T-cell (primary cell): Measurements from ENCODE around the gene HLA-DOB. TPM values are rescaled to one million over a fixed set of nuclear protein-coding genes. Genes with fewer than 3 reads are reported as not detected.
A peak's percentile ranks its signal among the peaks of the same experiment; 100 is the strongest.
"Not testable (repeated sequence)": the region's sequence is repeated elsewhere in the genome, so short reads cannot be mapped to it uniquely, and the experiment has no call there.

Source experiments
- ATAC-seq, 4 experiments: fragments of 200-7000 bp in 3 of 4; fragments of 150-1000 bp in 1 of 4; cut with Tn5 transposase; replicated peaks in 1 of 4; 1 replicate in 3 of 4; 2 replicates in 1 of 4; pipeline ENCODE4 v1.10.0; 2021; ENCODE audit warnings: moderate library complexity in 3 of 4, mild to moderate bottlenecking in 2 of 4, moderate number of reproducible peaks in 1 of 4
- CTCF ChIA-PET, 2 donors: fragments of 300-600 bp; sonication (Branson Sonifier 250); formaldehyde crosslinking; loops; one replicate each; lab custom pipeline; 2022; ENCODE audit warnings: antibody characterized with exemption in 2 of 2; lab: Charles Lee
- POLR2A ChIA-PET, 2 donors: fragments of 300-600 bp; sonication (Branson Sonifier 250); formaldehyde crosslinking; loops; one replicate each; lab custom pipeline; 2022; ENCODE audit warnings: antibody characterized with exemption in 2 of 2; lab: Charles Lee
- DNase-seq, 35 experiments: peaks; one replicate each; pipeline versions ENCODE4 v3.0.0 to v3.0.0-alpha.2; 2013 to 2023
- H3K27ac ChIP-seq: one replicate; pipeline ENCODE4 v1.5.1; 2013; ENCODE audit warnings: low read length
- H3K27me3 ChIP-seq, 2 experiments: replicated peaks in 1 of 2; 1 replicate in 1 of 2; 2 replicates in 1 of 2; pipeline versions ENCODE4 v1.6.1 to v1.7.0; 2013; ENCODE audit warnings: low read length in 1 of 2, mixed read lengths in 1 of 2; ENCODE audit not compliant: control insufficient read depth in 2 of 2, insufficient read depth in 2 of 2; ENCODE audit errors: extremely low read depth in 1 of 2
- H3K36me3 ChIP-seq, 2 donors: 1 replicate in 1 of 2; 2 replicates in 1 of 2; pipeline versions ENCODE4 v1.6.1 to v1.7.0; 2013; ENCODE audit warnings: low read length in 1 of 2; ENCODE audit not compliant: control insufficient read depth in 2 of 2, insufficient read depth in 1 of 2; ENCODE audit errors: extremely low read depth in 1 of 2
- H3K4me1 ChIP-seq, 2 experiments: 1 replicate in 1 of 2; 2 replicates in 1 of 2; pipeline versions ENCODE4 v1.6.1 to v1.7.0; 2013; ENCODE audit warnings: low read length in 2 of 2, mixed read lengths in 1 of 2; ENCODE audit not compliant: insufficient read depth in 2 of 2, control insufficient read depth in 1 of 2; ENCODE audit errors: extremely low read depth in 1 of 2
- H3K4me3 ChIP-seq, 2 donors: 1 replicate in 1 of 2; 2 replicates in 1 of 2; pipeline versions ENCODE4 v1.5.1 to v1.7.0; 2013; ENCODE audit warnings: mild to moderate bottlenecking in 2 of 2, low read length in 1 of 2, moderate library complexity in 1 of 2; ENCODE audit not compliant: control insufficient read depth in 1 of 2; ENCODE audit errors: extremely low read depth in 1 of 2
- H3K9me3 ChIP-seq: 2 replicates; pipeline ENCODE4 v1.7.0; 2013
- H3K27ac Mint-ChIP-seq, 2 donors: one replicate each; pipeline ENCODE4 v1.8.0; 2020 to 2021; ENCODE audit warnings: mild to moderate bottlenecking in 2 of 2, mixed read lengths in 2 of 2
- H3K27me3 Mint-ChIP-seq, 2 donors: one replicate each; pipeline ENCODE4 v1.8.0; 2021 to 2022; ENCODE audit warnings: mixed read lengths in 2 of 2
- H3K36me3 Mint-ChIP-seq: one replicate; pipeline ENCODE4 v1.8.0; 2021; ENCODE audit warnings: mixed read lengths
- H3K4me1 Mint-ChIP-seq, 3 donors: one replicate each; pipeline ENCODE4 v1.8.0; 2020 to 2022; ENCODE audit warnings: mixed read lengths in 3 of 3, mild to moderate bottlenecking in 1 of 3
- H3K4me3 Mint-ChIP-seq, 3 donors: one replicate each; pipeline ENCODE4 v1.8.0; 2020 to 2022; ENCODE audit warnings: mild to moderate bottlenecking in 3 of 3, mixed read lengths in 3 of 3, moderate library complexity in 3 of 3
- H3K9me3 Mint-ChIP-seq, 3 donors: one replicate each; pipeline ENCODE4 v1.8.0; 2020 to 2022; ENCODE audit warnings: mixed read lengths in 3 of 3
- WGBS: methylation state at CpG from one replicate; pipeline ENCODE4 v1.1.5; 2013; ENCODE audit warnings: missing lambda C conversion rate; ENCODE audit not compliant: insufficient coverage; 5-methylcytosine and 5-hydroxymethylcytosine counted together
- total RNA-seq, 35 experiments: library from RNA in 6 of 35; stranded (reverse) in 6 of 35; fragments of 120-200 nt in 1 of 35; gene quantifications; one replicate each; pipeline versions ENCODE4 v1.2.1 to v1.2.4 and lab custom pipeline; 2013 to 2026

HLA-DOB gene
- total RNA-seq, 5 donors from 2014 or later (not counting 1 experiment from before 2014, with no cell fraction given): 3.3 to 8.2 (median 3.9) TPM

GRCh38 chr6:32815996-32816395, 806 bp downstream of the HLA-DOB start:
- H3K36me3 Mint-ChIP-seq: no peaks in the 10 kb centered on the region
- Histone ChIP-seq H3K4me3 (no peak overlapping the region), H3K27me3 (no peaks in the 10 kb centered on the region), H3K27ac (no peak overlapping the region), H3K36me3 (no peaks in the 10 kb centered on the region), H3K9me3 (no peaks in the 10 kb centered on the region), H3K4me1 (no peaks in the 10 kb centered on the region)
- peak overlapping the region in 1 of 3 donors; percentile 60 for H3K4me3 Mint-ChIP-seq
- H3K27ac Mint-ChIP-seq: no peak overlapping the region
- ATAC-seq: no peak
- no peaks in the 10 kb centered on the region for H3K9me3 Mint-ChIP-seq
- DNase-seq: no peak
- H3K27me3 Mint-ChIP-seq: peaks cover 0 to 4% of the 10 kb centered on the region in 2 donors
- WGBS: no CpG with 5 or more reads among the region's 2 CpGs
- ChIA-PET POLR2A (no interaction called here), CTCF (no interaction called here)
- peaks cover 3 to 8% (median 4%) of the 10 kb centered on the region in 3 donors for H3K4me1 Mint-ChIP-seq

- H3K4me3 ChIP-seq: no peak overlapping the region
- H3K9me3 ChIP-seq: no peaks in the 10 kb centered on the region
- H3K36me3 Mint-ChIP-seq: no peaks in the 10 kb centered on the region
- no peak for ATAC-seq
- no peak for DNase-seq
- H3K36me3 ChIP-seq: no peaks in the 10 kb centered on the region
- H3K27ac Mint-ChIP-seq: peak overlapping the region in 1 of 2 donors; percentile 44
- no peak overlapping the region for H3K27ac ChIP-seq
- peaks cover 3 to 8% (median 4%) of the 10 kb centered on the region in 3 donors for H3K4me1 Mint-ChIP-seq
- WGBS: 48% methylated on average over 4 of the region's 5 CpGs
- H3K4me3 Mint-ChIP-seq: no peak overlapping the region
- no peaks in the 10 kb centered on the region for H3K4me1 ChIP-seq
- H3K9me3 Mint-ChIP-seq: no peaks in the 10 kb centered on the region
- H3K27me3 ChIP-seq: no peaks in the 10 kb centered on the region
- CTCF ChIA-PET: no interaction called here
- H3K27me3 Mint-ChIP-seq: peaks cover 0 to 9% of the 10 kb centered on the region in 2 donors
- POLR2A ChIA-PET: no interaction called here
These were observed 1.7 kb downstream of the HLA-DOB start for GRCh38 chr6:32815115-32815514.

- no peak overlapping the region for H3K4me3 ChIP-seq
- H3K9me3 ChIP-seq: no peaks in the 10 kb centered on the region
- H3K27me3 Mint-ChIP-seq: peaks cover 0 to 10% of the 10 kb centered on the region in 2 donors
- H3K27ac Mint-ChIP-seq: no peak overlapping the region
- no peak for DNase-seq
- ChIA-PET CTCF (no interaction called here), POLR2A (no interaction called here)
- H3K9me3 Mint-ChIP-seq: no peaks in the 10 kb centered on the region
- no peak overlapping the region for H3K27ac ChIP-seq
- peaks cover 3 to 8% (median 4%) of the 10 kb centered on the region in 3 donors for H3K4me1 Mint-ChIP-seq
- H3K36me3 ChIP-seq: no peaks in the 10 kb centered on the region
- H3K36me3 Mint-ChIP-seq: no peaks in the 10 kb centered on the region
- WGBS: 80% methylated on average over 1 of the region's 2 CpGs
- ATAC-seq: no peak
- H3K27me3 ChIP-seq: no peaks in the 10 kb centered on the region
- H3K4me3 Mint-ChIP-seq: no peak overlapping the region
- H3K4me1 ChIP-seq: no peaks in the 10 kb centered on the region
These were observed 2.7 kb downstream of the HLA-DOB start for GRCh38 chr6:32814145-32814544.

- Histone ChIP-seq H3K4me3 (no peak overlapping the region), H3K27ac (no peak overlapping the region), H3K9me3 (no peaks in the 10 kb centered on the region), H3K36me3 (no peaks in the 10 kb centered on the region), H3K4me1 (peaks cover 0 to 5% of the 10 kb centered on the region in 2 experiments), H3K27me3 (peaks cover 0 to 9% of the 10 kb centered on the region in 2 experiments)
- H3K4me3 Mint-ChIP-seq: no peak overlapping the region
- peaks cover 0 to 5% (median 4%) of the 10 kb centered on the region in 3 donors for H3K4me1 Mint-ChIP-seq
- POLR2A ChIA-PET: interaction anchor here in 1 of 2 donors (0.5 kb wide), 1 partner anchor 29 kb away, joined by 7 read pairs; the partner anchor contains the start of gene TAP2
- ATAC-seq: no peak
- H3K36me3 Mint-ChIP-seq: no peaks in the 10 kb centered on the region
- CTCF ChIA-PET: interaction anchor here in 1 of 2 donors (0.6 kb wide), 1 partner anchor 144 kb away, joined by 3 read pairs; no protein-coding TSS in a partner anchor
- DNase-seq: no peak
- WGBS: no CpG with 5 or more reads among the region's 1 CpG
- peaks cover 16 to 44% of the 10 kb centered on the region in 2 donors for H3K27me3 Mint-ChIP-seq
- no peaks in the 10 kb centered on the region for H3K9me3 Mint-ChIP-seq
- no peak overlapping the region for H3K27ac Mint-ChIP-seq
These were observed 7.6 kb downstream of the HLA-DOB start for GRCh38 chr6:32809171-32809570.

- POLR2A ChIA-PET: no interaction called here
- Histone ChIP-seq H3K27me3 (peaks cover 0 to 9% of the 10 kb centered on the region in 2 experiments), H3K27ac (no peak overlapping the region), H3K4me1 (peaks cover 0 to 5% of the 10 kb centered on the region in 2 experiments), H3K4me3 (no peak overlapping the region), H3K9me3 (no peaks in the 10 kb centered on the region), H3K36me3 (no peaks in the 10 kb centered on the region)
- 74% methylated on average over 4 of the region's 5 CpGs for WGBS
- H3K9me3 Mint-ChIP-seq: no peaks in the 10 kb centered on the region
- ATAC-seq (no peak), DNase-seq (no peak)
- peaks cover 0 to 5% (median 4%) of the 10 kb centered on the region in 3 donors for H3K4me1 Mint-ChIP-seq
- no peak overlapping the region for H3K4me3 Mint-ChIP-seq
- CTCF ChIA-PET: no interaction called here
- H3K27ac Mint-ChIP-seq: no peak overlapping the region
- no peaks in the 10 kb centered on the region for H3K36me3 Mint-ChIP-seq
- H3K27me3 Mint-ChIP-seq: peaks cover 33 to 51% of the 10 kb centered on the region in 2 donors
These were observed 9.7 kb downstream of the HLA-DOB start for GRCh38 chr6:32807020-32807580.

- H3K27me3 Mint-ChIP-seq: peaks cover 42 to 55% of the 10 kb centered on the region in 2 donors
- CTCF ChIA-PET, H3K9me3 Mint-ChIP-seq: not testable (repeated sequence)
These were observed 11.4 kb downstream of the HLA-DOB start for GRCh38 chr6:32805404-32805803.

More at GRCh38 chr6:32805404-32805803, 11.4 kb downstream of the HLA-DOB start:
- DNase-seq, H3K27me3 ChIP-seq, POLR2A ChIA-PET, H3K36me3 ChIP-seq, H3K4me3 Mint-ChIP-seq, H3K9me3 ChIP-seq, H3K4me1 ChIP-seq, H3K4me1 Mint-ChIP-seq, H3K36me3 Mint-ChIP-seq, H3K27ac ChIP-seq, H3K27ac Mint-ChIP-seq, H3K4me3 ChIP-seq, ATAC-seq: not testable (repeated sequence)
